Measurements from ENCODE around the gene KIFAP3.

GRCh38 chr1:169921080-169921479, 153.4 kb downstream of the KIFAP3 start:
- TF ChIP-seq CTCF (IDR thresholded peaks at IDR 0.05 in 4 of 5, conservative IDR thresholded peaks at IDR 0.05 in 1 of 5) (no peak), POLR2A (IDR thresholded peaks at IDR 0.05) (no peak)
